K562 (cell line): ENCODE measurements around the gene SKIC2. TPM values are rescaled to one million over a fixed set of nuclear protein-coding genes. Genes with fewer than 3 reads are reported as not detected.

Experiments
- ATAC-seq: fragments of 200-7000 bp; cut with Tn5 transposase; 3 replicates; pipeline ENCODE4 v1.9.1; 2020; ENCODE audit warnings: moderate library complexity
- BruUV-seq: library from RNA; stranded (reverse); fragments of 400-500 nt; replicated peaks from 2 replicates; lab custom pipeline; 2021; lab: Mats Ljungman, UMichigan
- CTCF ChIA-PET: fragments of 300-600 bp; formaldehyde crosslinking; extraction: SDS; loops from one replicate; lab custom pipeline; 2021; ENCODE audit warnings: low intra/inter-chr PET ratio; lab: Yijun Ruan, JAX
- POLR2A ChIA-PET: fragments of 300-600, 350-650 bp; sonication (Branson Sonifier 250); formaldehyde crosslinking; extraction: SDS; loops from one replicate; lab custom pipeline; 2021; ENCODE audit warnings: antibody characterized with exemption, inconsistent platforms; lab: Yijun Ruan, JAX
- DNase-seq, 4 experiments: peaks; one replicate each; pipeline versions ENCODE4 v3.0.0 to v3.0.0-alpha.2; 2011 to 2018; ENCODE audit warnings: low spot score in 3 of 4, mixed read lengths in 3 of 4; ENCODE audit errors: extremely low read depth in 1 of 4
- FAIRE-seq: peaks from 2 replicates; lab custom pipeline; 2011; peaks lifted over from hg19 to GRCh38; lab: Jason Lieb, UNC
- H2AFZ ChIP-seq: 2 replicates; pipeline ENCODE4 v1.6.0; 2011; ENCODE audit warnings: low read depth, low read length, control low read depth, inconsistent platforms
- H3K27ac ChIP-seq: fragments of 200-600 bp; 3 replicates; pipeline ENCODE4 v1.8.0; 2011; ENCODE audit warnings: low read depth, mild to moderate bottlenecking, control low read depth, inconsistent platforms, low read length, moderate library complexity, mixed read lengths; ENCODE audit errors: extremely low read depth
- H3K27me3 ChIP-seq, 2 experiments: fragments of 300-600 bp in 1 of 2; 2 replicates in 1 of 2; 3 replicates in 1 of 2; pipeline versions ENCODE4 v1.6.0 to v1.8.0; 2011; ENCODE audit warnings: inconsistent platforms in 2 of 2, low read length in 2 of 2, mild to moderate bottlenecking in 1 of 2, mixed read lengths in 1 of 2, moderate library complexity in 1 of 2; ENCODE audit not compliant: control insufficient read depth in 2 of 2, insufficient read depth in 2 of 2
- H3K36me3 ChIP-seq: fragments of 300-600 bp; 3 replicates; pipeline ENCODE4 v1.8.0; 2011; ENCODE audit warnings: mild to moderate bottlenecking, low read length, inconsistent platforms; ENCODE audit not compliant: control insufficient read depth, insufficient read depth
- H3K4me1 ChIP-seq, 2 experiments: fragments of 200-600 bp in 1 of 2; replicated peaks in 1 of 2; 2 replicates in 1 of 2; 3 replicates in 1 of 2; pipeline versions ENCODE4 v1.5.1 to v1.8.0; 2011; ENCODE audit warnings: inconsistent platforms in 2 of 2, low read length in 2 of 2, mild to moderate bottlenecking in 1 of 2, mixed read lengths in 1 of 2, moderate library complexity in 1 of 2; ENCODE audit not compliant: control insufficient read depth in 2 of 2, insufficient read depth in 2 of 2
- H3K4me2 ChIP-seq: 2 replicates; pipeline ENCODE4 v1.6.1; 2011; ENCODE audit warnings: low read length, control low read depth, inconsistent platforms, mixed read lengths; ENCODE audit not compliant: insufficient read depth
- H3K4me3 ChIP-seq: fragments of 200-600 bp; sonication (generic), shearing (Covaris generic); 2 replicates; pipeline ENCODE4 v1.5.1; 2016; ENCODE audit warnings: control low read depth, inconsistent platforms
- H3K79me2 ChIP-seq: fragments of 200-600 bp; 3 replicates; pipeline ENCODE4 v1.8.0; 2011; ENCODE audit warnings: low read length, inconsistent platforms; ENCODE audit not compliant: control insufficient read depth, insufficient read depth
- H3K9ac ChIP-seq, 2 experiments: 2 replicates each; pipeline versions ENCODE4 v1.6.0 to v1.6.1; 2011; ENCODE audit warnings: low read depth in 2 of 2, low read length in 2 of 2, control low read depth in 1 of 2, inconsistent platforms in 1 of 2, mild to moderate bottlenecking in 1 of 2, mixed read lengths in 1 of 2; ENCODE audit not compliant: insufficient read depth in 1 of 2
- H3K9me1 ChIP-seq: one replicate; pipeline ENCODE4 v1.6.0; 2011; ENCODE audit warnings: inconsistent platforms, mild to moderate bottlenecking, low read length, moderate library complexity; ENCODE audit not compliant: control insufficient read depth, insufficient read depth
- H3K9me3 ChIP-seq: replicated peaks from 2 replicates; pipeline ENCODE4 v1.5.1; 2011; ENCODE audit warnings: low read depth, low read length, inconsistent platforms; ENCODE audit not compliant: control insufficient read depth, insufficient read depth
- H4K20me1 ChIP-seq: replicated peaks from 2 replicates; pipeline ENCODE4 v1.6.1; 2011; ENCODE audit warnings: low read length, inconsistent platforms, mixed read lengths; ENCODE audit not compliant: control insufficient read depth, insufficient read depth
- CBFA2T2 ChIP-seq: fragments of 450-650 bp; conservative IDR thresholded peaks from 2 replicates; pipeline ENCODE4 v1.6.1; 2017; ENCODE audit warnings: mild to moderate bottlenecking
- COPS2 ChIP-seq: fragments of 450-650 bp; conservative IDR thresholded peaks from 2 replicates; pipeline ENCODE4 v1.6.1; 2016; ENCODE audit warnings: mild to moderate bottlenecking, moderate library complexity
- E2F5 ChIP-seq: sonication (generic); formaldehyde crosslinking; IDR thresholded peaks from 2 replicates; pipeline ENCODE4 v1.8.0; 2022; ENCODE audit warnings: mild to moderate bottlenecking, missing genetic modification reagents
- GATAD2A ChIP-seq: fragments of 450-650 bp; IDR thresholded peaks from 2 replicates; pipeline ENCODE4 v1.6.1; 2017
- HNRNPLL ChIP-seq: fragments of 200-400 bp; formaldehyde crosslinking; IDR thresholded peaks from 2 replicates; pipeline ENCODE4 v1.6.1; 2017; ENCODE audit warnings: low read length, low read depth, mild to moderate bottlenecking; ENCODE audit not compliant: poor library complexity, severe bottlenecking
- JUND ChIP-seq, 2 experiments: IDR thresholded peaks; 2 replicates in 1 of 2; 3 replicates in 1 of 2; pipeline ENCODE4 v1.6.1; 2011; ENCODE audit warnings: borderline replicate concordance in 2 of 2, low read depth in 2 of 2, low read length in 2 of 2, improper control_type of control experiment in 1 of 2, missing biosample characterization in 1 of 2, missing genetic modification characterization in 1 of 2, missing genetic modification reagents in 1 of 2
- MTA1 ChIP-seq: fragments of 450-650 bp; IDR thresholded peaks from 2 replicates; pipeline ENCODE4 v1.6.1; 2017; ENCODE audit warnings: borderline replicate concordance
- MXD1 ChIP-seq: fragments of 250-450 bp; sonication (Bioruptor Pico); IDR thresholded peaks from 2 replicates; pipeline ENCODE4 v1.8.0; 2021; ENCODE audit warnings: borderline replicate concordance, mild to moderate bottlenecking, moderate library complexity; ENCODE audit not compliant: poor library complexity, severe bottlenecking
- NUFIP1 ChIP-seq: fragments of 450-650 bp; IDR thresholded peaks from 2 replicates; pipeline ENCODE4 v1.6.1; 2018; ENCODE audit not compliant: partially characterized antibody
- PCBP1 ChIP-seq: fragments of 200-400 bp; formaldehyde crosslinking; IDR thresholded peaks from 2 replicates; pipeline ENCODE4 v1.6.1; 2018; ENCODE audit warnings: mild to moderate bottlenecking, low read depth, low read length; ENCODE audit not compliant: poor library complexity, severe bottlenecking
- PHF8 ChIP-seq: fragments of 200-600 bp; sonication (generic); IDR thresholded peaks from 2 replicates; pipeline ENCODE4 v1.6.1; 2012; ENCODE audit warnings: mixed run types, mild to moderate bottlenecking, inconsistent platforms, low read length, moderate library complexity, borderline replicate concordance
- SLC30A9 ChIP-seq: fragments of 250-450 bp; sonication (Bioruptor Pico); IDR thresholded peaks from 2 replicates; pipeline ENCODE4 v1.8.0; 2022; ENCODE audit warnings: mild to moderate bottlenecking, moderate library complexity
- SMAD2 ChIP-seq: fragments of 150-350 bp; IDR thresholded peaks from 2 replicates; pipeline ENCODE4 v1.6.1; 2014; ENCODE audit warnings: low read depth, mild to moderate bottlenecking, low read length
- SMARCB1 ChIP-seq: IDR thresholded peaks from 2 replicates; pipeline ENCODE4 v1.6.1; 2011; ENCODE audit warnings: improper control_type of control experiment, low read depth; ENCODE audit not compliant: insufficient read length
- SREBF1 ChIP-seq: fragments of 150-350 bp; IDR thresholded peaks from 2 replicates; pipeline ENCODE4 v1.6.1; 2014; ENCODE audit warnings: antibody characterized with exemption, low read depth, low read length, borderline replicate concordance
- SRSF9 ChIP-seq: fragments of 200-400 bp; formaldehyde crosslinking; IDR thresholded peaks from 2 replicates; pipeline ENCODE4 v1.6.1; 2017; ENCODE audit warnings: low read depth, low read length, borderline replicate concordance
- TAF1 ChIP-seq: IDR thresholded peaks from 2 replicates; pipeline ENCODE4 v1.6.1; 2011; ENCODE audit warnings: mild to moderate bottlenecking, low read length, moderate library complexity; ENCODE audit not compliant: insufficient read depth, control insufficient read depth, severe bottlenecking; ENCODE audit errors: extremely low read depth
- ZBTB1 ChIP-seq: sonication (generic); formaldehyde crosslinking; IDR thresholded peaks from 2 replicates; pipeline ENCODE4 v1.8.1; 2023; ENCODE audit warnings: missing genetic modification reagents, low read depth, mild to moderate bottlenecking, borderline replicate concordance
- ZBTB8A ChIP-seq: fragments of 450-650 bp; IDR thresholded peaks from 2 replicates; pipeline ENCODE4 v1.6.1; 2018; ENCODE audit warnings: mild to moderate bottlenecking, moderate library complexity; ENCODE audit not compliant: partially characterized antibody
- ZNF3 ChIP-seq: fragments of 250-450 bp; sonication (Bioruptor Pico); IDR thresholded peaks from 2 replicates; pipeline ENCODE4 v1.5.0; 2021; ENCODE audit warnings: mild to moderate bottlenecking, moderate library complexity
- ZNF41 ChIP-seq: fragments of 250-450 bp; sonication (Bioruptor Pico); conservative IDR thresholded peaks from 2 replicates; pipeline ENCODE4 v1.4.0; 2020; ENCODE audit warnings: mild to moderate bottlenecking
- WGBS: fragments of 100-300 bp; shearing (Covaris generic); methylation state at CpG from one replicate; pipeline ENCODE4 v1.1.6; 2016; ENCODE audit warnings: low coverage, mixed read lengths; ENCODE audit not compliant: insufficient coverage; ENCODE audit errors: missing lambda C conversion rate; 5-methylcytosine and 5-hydroxymethylcytosine counted together
- in situ Hi-C: fragments of 300-500 bp; cut with MboI; formaldehyde crosslinking; loops from 4 replicates; pipeline ENCODE4 v1.15.0; 2018; ENCODE audit warnings: inconsistent platforms, mixed read lengths
- intact Hi-C: fragments of 100-400 bp; cut with micrococcal nuclease; formaldehyde crosslinking; loops from 2 replicates; pipeline ENCODE4 v1.14.2; 2022
- polyA plus RNA-seq, 8 experiments: library from polyadenylated mRNA; depleted of rRNA in 4 of 8; stranded (reverse) in 5 of 8; unstranded in 3 of 8; fragments of >200 nt; fragmentation: Nextera tagmentation in 2 of 8; fragmentation: Illumina TruSeq in 1 of 8; extraction: Ambion mirVana in 2 of 8; extraction: Trizol in 1 of 8; gene quantifications; 2 replicates each; pipeline versions ENCODE4 v1.2.1 to v1.2.3, GENCODE V29; 2011 to 2014; ENCODE audit warnings: inconsistent platforms in 1 of 8, missing spikeins in 1 of 8
- total RNA-seq, 7 experiments: library from RNA; depleted of rRNA in 6 of 7; stranded (reverse); fragments of >200 nt in 6 of 7; fragmentation: Illumina TruSeq in 2 of 7; extraction: Trizol in 2 of 7; gene quantifications; 2 replicates each; pipeline versions ENCODE4 v1.2.1 to v1.2.3, GENCODE V29; 2011 to 2021; ENCODE audit warnings: low replicate concordance in 1 of 7

SKIC2 gene
- total and polyA plus RNA-seq, 9 of the 15 experiments (the other 6 are each of a cell fraction or from before 2014, with no cell fraction given) = 3.3 to 94.6 (median 38.8) TPM

- Histone ChIP-seq H3K4me1 (peaks cover 16 to 24% of the 10 kb centered on the region in 2 experiments), H3K79me2 (no peaks in the 10 kb centered on the region), H3K36me3 (peaks cover 32% of the 10 kb centered on the region), H2AFZ (peak overlapping the region; percentile 36), H3K4me3 (no peak overlapping the region), H3K9me3 (no peaks in the 10 kb centered on the region), H3K4me2 (peak overlapping the region; percentile 66), H3K9ac (peak overlapping the region in 1 of 2 experiments; percentile 7; a peak in 1 of 4 replicates), H3K27ac (peak overlapping the region; percentile 59; the same call in 2 of the 3 replicates), H3K9me1 (peaks cover 7% of the 10 kb centered on the region), H3K27me3 (peaks cover 2 to 10% of the 10 kb centered on the region in 2 experiments; a peak in 2 of 5 replicates), H4K20me1 (no peaks in the 10 kb centered on the region)
- CTCF ChIA-PET = no interaction called here
- intact Hi-C loops (loop anchor here (5.0 kb wide), 1 partner anchor 47 kb away; the partner anchor contains the start of gene ZBTB12), in situ Hi-C loops (no loop called here)
- BruUV-seq = no TSS peak
- FAIRE-seq (peak; percentile 94), DNase-seq (peak; percentile 69 to 89 (median 78)), ATAC-seq (peak; percentile 84)
- POLR2A ChIA-PET = interaction anchor here (0.6 to 2.4 kb wide), 7 partner anchors 8 to 121 kb away, joined by 3 to 16 read pairs (median 4); partner anchors contain the start of genes HSPA1B, NELFE and SKIC2
- WGBS = 8% methylated on average over 6 of the region's 6 CpGs
- TF ChIP-seq SLC30A9 (CRISPR knock-in tag) (no peak), COPS2 (no peak), TAF1 (no peak), ZBTB8A (no peak), MXD1 (no peak), SRSF9 (no peak), SMARCB1 (no peak), JUND (IDR thresholded peaks at IDR 0.05; ENCODE audit: borderline replicate concordance, low read depth, low read length) (peak; percentile 94), JUND (tag; IDR thresholded peaks at IDR 0.05; ENCODE audit: borderline replicate concordance, low read depth, low read length) (peak; percentile 92; the same call in 2 of the 3 replicates), PHF8 (0 out of 2 replicates have a peak, but pooled peaks have one; percentile 13), SMAD2 (no peak), HNRNPLL (no peak), NUFIP1 (no peak), CBFA2T2 (peak; percentile 55), SREBF1 (no peak), ZNF3 (CRISPR knock-in tag) (no peak), ZBTB1 (CRISPR knock-in tag) (no peak), GATAD2A (peak; percentile 68; the same call in 1 of the 2 replicates), ZNF41 (no peak), E2F5 (CRISPR knock-in tag) (peak; percentile 40; the same call in 1 of the 2 replicates), PCBP1 (no peak), MTA1 (peak; percentile 25; the same call in 1 of the 2 replicates)
These were observed 10.1 kb upstream of the SKIC2 start for GRCh38 chr6:31948753-31949413.
